GM18861 (cell line): ENCODE data around the gene HSF4.
A peak's percentile ranks its signal among the peaks of the same experiment; 100 is the strongest.

Source experiments
- ATAC-seq: cut with Tn5 transposase; IDR thresholded peaks from one replicate; pipeline ENCODE4 v1.9.1; 2021; ENCODE audit not compliant: unreplicated experiment

The HSF4 gene

GRCh38 chr16:67149276-67150046 lies 15.1 kb upstream of the HSF4 start:
- ATAC-seq, result no peak

GRCh38 chr16:67150047-67150832 lies 14.3 kb upstream of the HSF4 start:
- ATAC-seq, result peak; percentile 33

- ATAC-seq, result peak; percentile 40
Measured at GRCh38 chr16:67150833-67151396, 13.6 kb upstream of the HSF4 start, which contains the start of gene B3GNT9. Gene B3GNT9 (minus strand): TSS chr16:67150998. CDS start chr16:67150485, 513 bp downstream.

- ATAC-seq, result no peak
Measured at GRCh38 chr16:67151431-67152097, 13.0 kb upstream of the HSF4 start.

GRCh38 chr16:67154578-67155294 lies 9.8 kb upstream of the HSF4 start:
- ATAC-seq, result no peak

- ATAC-seq, result no peak
Measured at GRCh38 chr16:67155295-67156142, 9.0 kb upstream of the HSF4 start.

- ATAC-seq, result no peak
Measured at GRCh38 chr16:67156143-67156844, 8.3 kb upstream of the HSF4 start.

GRCh38 chr16:67157106-67157748 lies 7.3 kb upstream of the HSF4 start:
- ATAC-seq, result no peak

GRCh38 chr16:67157892-67158635 lies 6.5 kb upstream of the HSF4 start:
- no peak for ATAC-seq

GRCh38 chr16:67158637-67159600 lies 5.6 kb upstream of the HSF4 start:
- no peak for ATAC-seq

GRCh38 chr16:67161595-67162058 lies 2.9 kb upstream of the HSF4 start:
- ATAC-seq, result no peak

- ATAC-seq, result no peak
Measured at GRCh38 chr16:67162506-67163163, 1.9 kb upstream of the HSF4 start.

GRCh38 chr16:67163164-67163998 lies 1.2 kb upstream of the HSF4 start:
- no peak for ATAC-seq

GRCh38 chr16:67163999-67164558 lies 466 bp upstream of the HSF4 start:
- no peak for ATAC-seq
